ENCODE results near the gene TAGAP. TPM values are rescaled to one million over a fixed set of nuclear protein-coding genes. Genes with fewer than 3 reads are reported as not detected.
A peak's percentile ranks its signal among the peaks of the same experiment; 100 is the strongest.

The TAGAP gene
- total and polyA plus RNA-seq, 9 of the 15 experiments (the other 6 are each of a cell fraction or from before 2014, with no cell fraction given) = 0.07 TPM; not detected in 8

GRCh38 chr6:158988477-158988876 is 56.3 kb downstream of the TAGAP start:
- no peaks in the 10 kb centered on the region for H3K9me1 ChIP-seq (ENCODE audit: control insufficient read depth, insufficient read depth, low read length)
- no peaks in the 10 kb centered on the region for H3K9me3 ChIP-seq (replicated peaks; ENCODE audit: control insufficient read depth, insufficient read depth, low read depth, low read length)
- H2AFZ ChIP-seq (ENCODE audit: low read depth, low read length) = no peak overlapping the region
- POLR2A ChIA-PET = interaction anchor here (0.6 to 1.3 kb wide), 2 partner anchors 9 to 143 kb away, joined by 3 to 5 read pairs; no protein-coding TSS in a partner anchor
- H3K27ac ChIP-seq (ENCODE audit: extremely low read depth, low read depth, low read length) = no peak overlapping the region
- no peak overlapping the region for H3K4me2 ChIP-seq (ENCODE audit: insufficient read depth, low read length)
- TF ChIP-seq CBX3 (IDR thresholded peaks at IDR 0.05; ENCODE audit: borderline replicate concordance in 1 of 2, low read length in 2 of 2) = 0 out of 3 replicates have a peak, but pooled peaks of 1 of the 2 experiments have one; percentile 43
- TF ChIP-seq TRIM28 (IDR thresholded peaks at IDR 0.05) = peak; percentile 71; the same call in 1 of the 2 replicates
- no peak for TF ChIP-seq ZNF121 (CRISPR knock-in tag; conservative IDR thresholded peaks at IDR 0.05)
- TF ChIP-seq JUNB (CRISPR knock-in tag; conservative IDR thresholded peaks at IDR 0.05) = no peak
- TF ChIP-seq SRSF1 (IDR thresholded peaks at IDR 0.05; ENCODE audit: low read depth, low read length) = no peak
- TF ChIP-seq GTF2E2 (tag; IDR thresholded peaks at IDR 0.05) = no peak
- no peak for TF ChIP-seq MIER1 (IDR thresholded peaks at IDR 0.05; ENCODE audit: low read depth)
- TF ChIP-seq MECOM (CRISPR knock-in tag; IDR thresholded peaks at IDR 0.05) = no peak
- no peak for TF ChIP-seq ZNF23 (CRISPR knock-in tag; IDR thresholded peaks at IDR 0.05)
- TF ChIP-seq FOXK2 (conservative IDR thresholded peaks at IDR 0.05 in 1 of 2, IDR thresholded peaks at IDR 0.05 in 1 of 2; ENCODE audit: low read depth in 2 of 2) = no peak
- no peak for TF ChIP-seq STAG1 (CRISPR knock-in tag; IDR thresholded peaks at IDR 0.05; ENCODE audit: borderline replicate concordance)
- TF ChIP-seq ZNF324 (CRISPR knock-in tag; IDR thresholded peaks at IDR 0.05) = no peak
- TF ChIP-seq PHTF2 (CRISPR knock-in tag; IDR thresholded peaks at IDR 0.05) = no peak
- no peak for TF ChIP-seq THAP7 (CRISPR knock-in tag; IDR thresholded peaks at IDR 0.05)
- no peak for TF ChIP-seq MBD1 (CRISPR knock-in tag; IDR thresholded peaks at IDR 0.05)
- intact Hi-C loops (cut with micrococcal nuclease) (no loop called here), in situ Hi-C loops (cut with MboI) (loop anchor here (25.0 kb wide), 1 partner anchor 276 kb away; no protein-coding TSS in a partner anchor)
- no TSS peak for BruUV-seq (replicated peaks)
- H3K4me3 ChIP-seq = no peak overlapping the region
- no peak for ATAC-seq
- DNase-seq (ENCODE audit: extremely low read depth in 1 of 4, low spot score in 3 of 4) = no peak
- no peaks in the 10 kb centered on the region for H3K27me3 ChIP-seq (ENCODE audit: control insufficient read depth in 2 of 2, insufficient read depth in 2 of 2, low read length in 2 of 2)
- H3K79me2 ChIP-seq (ENCODE audit: control insufficient read depth, insufficient read depth, low read length) = no peaks in the 10 kb centered on the region
- 40% methylated on average over 1 of the region's 1 CpG for WGBS (ENCODE audit: insufficient coverage, low coverage, missing lambda C conversion rate)
- no peaks in the 10 kb centered on the region for H3K4me1 ChIP-seq (replicated peaks in 1 of 2; ENCODE audit: control insufficient read depth in 2 of 2, insufficient read depth in 2 of 2, low read length in 2 of 2)
- H3K9ac ChIP-seq (ENCODE audit: insufficient read depth in 1 of 2, low read depth in 2 of 2, low read length in 2 of 2) = no peak overlapping the region
- no peak for FAIRE-seq
- H3K36me3 ChIP-seq (ENCODE audit: control insufficient read depth, insufficient read depth, low read length) = peaks cover 2% of the 10 kb centered on the region; the same call in 1 of the 3 replicates
- CTCF ChIA-PET (ENCODE audit: low intra/inter-chr PET ratio) = no interaction called here
- H4K20me1 ChIP-seq (replicated peaks; ENCODE audit: control insufficient read depth, insufficient read depth, low read length) = no peaks in the 10 kb centered on the region
